ENCODE results near the gene HDDC3. TPM values are rescaled to one million over a fixed set of nuclear protein-coding genes. Genes with fewer than 3 reads are reported as not detected.
A peak's percentile ranks its signal among the peaks of the same experiment; 100 is the strongest.

The HDDC3 gene, protein sequence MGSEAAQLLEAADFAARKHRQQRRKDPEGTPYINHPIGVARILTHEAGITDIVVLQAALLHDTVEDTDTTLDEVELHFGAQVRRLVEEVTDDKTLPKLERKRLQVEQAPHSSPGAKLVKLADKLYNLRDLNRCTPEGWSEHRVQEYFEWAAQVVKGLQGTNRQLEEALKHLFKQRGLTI
- total RNA-seq, result 1 to 10 TPM; 7.3 to 7.7 TPM
- polyA plus RNA-seq, result 10 to 100 TPM in 1 of 2 donors, 1 to 10 TPM in 1; 6.5 to 15.3 TPM
- long read RNA-seq, donor 1, transcript HDDC3-202 (4 exons, 1,880 nt), result major isoform, 8 of 19 reads
- long read RNA-seq, donor 1, partial matches to known transcripts, result 5 of 19 reads
- long read RNA-seq, donor 1, other reads (novel, unspliced or antisense), result 5 of 19 reads
- long read RNA-seq, donor 2, partial matches to known transcripts, result 1 of 3 reads
- long read RNA-seq, donor 2, other reads (novel, unspliced or antisense), result 0 of 3 reads

DNA sequence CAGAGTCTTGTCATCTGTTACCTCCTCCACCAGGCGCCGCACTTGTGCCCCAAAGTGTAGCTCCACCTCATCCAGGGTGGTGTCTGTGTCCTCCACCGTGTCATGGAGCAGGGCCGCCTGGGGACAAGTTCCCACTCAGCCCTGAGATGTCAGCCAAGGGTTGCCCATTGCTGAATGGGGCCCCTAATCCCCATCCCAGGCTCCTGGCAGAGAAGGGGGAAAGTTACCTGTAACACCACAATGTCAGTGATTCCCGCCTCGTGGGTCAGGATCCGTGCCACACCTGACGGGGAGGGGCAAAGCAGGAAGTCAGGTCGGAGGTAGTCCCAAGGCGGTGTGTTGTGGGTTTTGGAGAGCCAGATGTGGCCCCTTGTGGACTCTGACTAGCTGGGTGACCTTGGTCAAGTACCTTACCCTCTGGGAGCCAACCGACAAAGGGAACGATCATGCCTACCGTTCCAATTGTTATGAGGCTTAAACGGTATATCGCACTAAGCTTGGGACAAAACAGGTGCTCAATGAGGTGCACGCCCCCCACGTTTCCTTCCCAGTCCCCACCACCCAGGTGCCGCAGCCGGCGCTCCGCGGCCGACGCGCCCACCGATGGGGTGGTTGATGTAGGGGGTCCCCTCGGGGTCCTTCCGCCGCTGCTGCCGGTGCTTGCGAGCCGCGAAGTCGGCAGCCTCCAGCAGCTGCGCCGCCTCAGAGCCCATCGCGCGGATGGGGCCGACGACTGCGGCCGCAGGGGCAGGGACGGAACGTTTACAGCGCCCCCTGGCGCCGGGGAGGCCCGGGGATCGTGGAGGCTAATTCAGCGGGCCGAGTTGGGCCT, at the start of gene HDDC3:
TSS of gene HDDC3 (minus strand) at position 722 of the 832 bp plus-strand sequence. CDS start at position 713, 9 bp downstream.
- Histone ChIP-seq H3K4me3 (ENCODE audit: low read length in 2 of 2) (peak within 1 kb of the TSS; percentile 42 to 60), H3K27ac (ENCODE audit: low read depth in 1 of 2, low read length in 2 of 2) (peak within 1 kb of the TSS in 1 of 2 donors; percentile 55), H3K36me3 (ENCODE audit: control insufficient read depth in 1 of 2, insufficient read depth in 2 of 2, low read length in 1 of 2) (no peaks in the 10 kb centered on the region), H3K4me1 (ENCODE audit: control insufficient read depth in 1 of 2, insufficient read depth in 2 of 2, low read length in 2 of 2) (peaks cover 0 to 6% of the 10 kb centered on the region in 2 donors), H3K27me3 (ENCODE audit: control insufficient read depth in 1 of 2, insufficient read depth in 2 of 2, low read length in 1 of 2) (no peaks in the 10 kb centered on the region), H3K9me3 (ENCODE audit: control insufficient read depth, low read length) (no peaks in the 10 kb centered on the region)
- intact Hi-C loops (cut with DNase I), result loop anchor here in 1 of 2 donors (2.0 kb wide), 1 partner anchor 29 kb away; the partner anchor contains the start of gene MAN2A2
- 1% methylated on average over 52 of the region's 52 CpGs for WGBS, 2 donors
- peak; percentile 94 to 98 for DNase-seq
- ATAC-seq (ENCODE audit: low FRiP score), result peak; percentile 83

DNA sequence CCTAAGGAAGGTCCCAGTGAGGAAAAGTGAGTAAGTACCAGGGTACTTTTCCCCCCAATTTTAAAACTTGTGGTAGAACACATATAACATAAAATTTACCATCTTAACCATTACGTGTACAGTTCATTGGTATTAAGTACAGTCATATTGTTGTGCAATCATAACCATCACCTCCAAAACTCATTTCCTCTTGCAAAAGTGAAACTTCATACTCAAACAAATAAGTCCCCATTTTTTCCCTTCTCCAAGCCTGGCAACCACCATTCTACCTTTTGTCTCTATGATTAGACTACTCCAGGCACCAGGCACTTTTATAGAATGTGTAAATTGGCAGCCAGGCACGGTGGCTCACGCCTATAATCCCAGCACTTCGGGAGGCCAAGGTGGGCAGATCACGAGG, 49.8 kb upstream of the HDDC3 start:
- no peaks in the 10 kb centered on the region for H3K27me3 ChIP-seq (ENCODE audit: control insufficient read depth in 1 of 2, insufficient read depth in 2 of 2, low read length in 1 of 2)
- no peak for ATAC-seq (ENCODE audit: low FRiP score)
- intact Hi-C loops (cut with DNase I), result no loop called here
- no peak for DNase-seq
- no peaks in the 10 kb centered on the region for H3K9me3 ChIP-seq (ENCODE audit: control insufficient read depth, low read length)
- H3K4me1 ChIP-seq (ENCODE audit: control insufficient read depth in 1 of 2, insufficient read depth in 2 of 2, low read length in 2 of 2), result no peaks in the 10 kb centered on the region
- H3K4me3 ChIP-seq (ENCODE audit: low read length in 2 of 2), result no peak overlapping the region
- H3K27ac ChIP-seq (ENCODE audit: low read depth in 1 of 2, low read length in 2 of 2), result no peak overlapping the region
- peaks cover 0 to 10% of the 10 kb centered on the region in 2 donors for H3K36me3 ChIP-seq (ENCODE audit: control insufficient read depth in 1 of 2, insufficient read depth in 2 of 2, low read length in 1 of 2)
- WGBS, 2 donors, result 95 to 97% methylated on average over 5 of the region's 5 CpGs

DNA sequence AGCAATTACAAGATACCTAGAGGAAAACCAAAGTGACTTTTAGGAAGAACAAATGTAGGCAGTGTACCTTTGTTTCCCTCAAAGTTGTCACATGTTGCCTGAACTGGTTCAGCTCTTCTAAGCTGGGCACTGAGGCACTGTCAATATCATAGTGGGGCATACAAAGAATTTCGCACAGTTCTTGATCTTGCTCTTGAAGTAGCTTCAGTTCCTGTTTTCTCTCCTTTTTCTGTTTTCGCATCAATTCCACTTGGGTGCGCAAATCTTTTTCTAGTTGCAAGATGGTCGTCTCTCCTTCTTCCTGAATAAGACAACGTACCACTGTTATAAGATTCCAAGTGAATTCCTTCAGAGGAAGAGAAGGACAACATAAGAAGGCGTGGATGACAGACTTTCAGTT, 49.3 kb upstream of the HDDC3 start:
- no peaks in the 10 kb centered on the region for H3K9me3 ChIP-seq (ENCODE audit: control insufficient read depth, low read length)
- DNase-seq, result no peak
- 93 to 95% methylated on average over 6 of the region's 6 CpGs for WGBS, 2 donors
- intact Hi-C loops (cut with DNase I), result no loop called here
- H3K4me3 ChIP-seq (ENCODE audit: low read length in 2 of 2), result no peak overlapping the region
- H3K4me1 ChIP-seq (ENCODE audit: control insufficient read depth in 1 of 2, insufficient read depth in 2 of 2, low read length in 2 of 2), result no peaks in the 10 kb centered on the region
- ATAC-seq (ENCODE audit: low FRiP score), result no peak
- H3K27ac ChIP-seq (ENCODE audit: low read depth in 1 of 2, low read length in 2 of 2), result no peak overlapping the region
- peaks cover 0 to 10% of the 10 kb centered on the region in 2 donors for H3K36me3 ChIP-seq (ENCODE audit: control insufficient read depth in 1 of 2, insufficient read depth in 2 of 2, low read length in 1 of 2)
- H3K27me3 ChIP-seq (ENCODE audit: control insufficient read depth in 1 of 2, insufficient read depth in 2 of 2, low read length in 1 of 2), result no peaks in the 10 kb centered on the region

DNA sequence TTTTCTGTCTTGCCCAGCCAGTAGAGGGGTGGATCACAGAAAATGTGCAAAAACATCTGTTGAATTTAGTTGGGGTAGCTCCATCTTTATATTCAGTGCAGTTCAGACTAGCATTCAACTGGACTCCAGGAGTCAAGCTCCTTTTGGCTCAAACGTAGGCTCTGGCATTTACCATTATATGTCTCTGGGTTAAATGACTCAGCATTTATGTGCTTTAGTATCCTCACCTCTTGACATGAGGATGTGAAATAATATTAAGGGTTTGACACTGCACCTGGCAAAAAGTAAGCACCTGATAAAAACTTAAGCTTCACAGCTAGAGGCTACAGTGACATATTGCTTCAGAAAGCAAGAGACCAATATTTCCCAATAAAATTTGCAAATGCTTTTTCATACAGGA, 47.2 kb upstream of the HDDC3 start:
- no peak for ATAC-seq (ENCODE audit: low FRiP score)
- Histone ChIP-seq H3K27ac (ENCODE audit: low read depth in 1 of 2, low read length in 2 of 2) (no peak overlapping the region), H3K4me1 (ENCODE audit: control insufficient read depth in 1 of 2, insufficient read depth in 2 of 2, low read length in 2 of 2) (no peaks in the 10 kb centered on the region), H3K9me3 (ENCODE audit: control insufficient read depth, low read length) (no peaks in the 10 kb centered on the region), H3K27me3 (ENCODE audit: control insufficient read depth in 1 of 2, insufficient read depth in 2 of 2, low read length in 1 of 2) (no peaks in the 10 kb centered on the region), H3K36me3 (ENCODE audit: control insufficient read depth in 1 of 2, insufficient read depth in 2 of 2, low read length in 1 of 2) (peaks cover 0 to 10% of the 10 kb centered on the region in 2 donors), H3K4me3 (ENCODE audit: low read length in 2 of 2) (no peak overlapping the region)
- DNase-seq, result no peak
- 37 to 46% methylated on average over 1 of the region's 1 CpG for WGBS, 2 donors
- intact Hi-C loops (cut with DNase I), result no loop called here

DNA sequence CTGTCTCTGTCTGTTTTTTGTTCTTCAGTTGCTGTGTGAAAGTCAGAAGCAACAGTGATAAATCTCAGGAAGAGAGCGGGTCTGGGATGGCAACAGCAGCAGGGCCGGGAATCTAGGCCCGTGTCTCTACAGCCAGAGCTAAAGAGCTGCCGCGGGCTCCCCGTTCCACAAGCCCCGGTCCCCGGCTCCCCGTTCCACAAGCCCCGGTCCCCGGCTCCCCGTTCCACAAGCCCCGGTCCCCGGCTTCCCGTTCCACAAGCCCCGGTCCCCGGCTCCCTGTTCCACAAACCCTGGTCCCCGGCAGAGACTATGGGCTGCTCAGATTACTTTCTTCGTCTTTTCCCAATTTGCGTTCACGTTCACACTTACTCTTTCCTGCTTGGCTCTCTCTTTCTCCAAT, 41.9 kb upstream of the HDDC3 start:
- DNase-seq, result no peak
- Histone ChIP-seq H3K36me3 (ENCODE audit: control insufficient read depth in 1 of 2, insufficient read depth in 2 of 2, low read length in 1 of 2) (no peaks in the 10 kb centered on the region), H3K9me3 (ENCODE audit: control insufficient read depth, low read length) (no peaks in the 10 kb centered on the region), H3K27ac (ENCODE audit: low read depth in 1 of 2, low read length in 2 of 2) (no peak overlapping the region), H3K4me3 (ENCODE audit: low read length in 2 of 2) (no peak overlapping the region), H3K27me3 (ENCODE audit: control insufficient read depth in 1 of 2, insufficient read depth in 2 of 2, low read length in 1 of 2) (no peaks in the 10 kb centered on the region), H3K4me1 (ENCODE audit: control insufficient read depth in 1 of 2, insufficient read depth in 2 of 2, low read length in 2 of 2) (no peaks in the 10 kb centered on the region)
- intact Hi-C loops (cut with DNase I), result no loop called here
- 93 to 95% methylated on average over 21 of the region's 21 CpGs for WGBS, 2 donors
- ATAC-seq (ENCODE audit: low FRiP score), result no peak

DNA sequence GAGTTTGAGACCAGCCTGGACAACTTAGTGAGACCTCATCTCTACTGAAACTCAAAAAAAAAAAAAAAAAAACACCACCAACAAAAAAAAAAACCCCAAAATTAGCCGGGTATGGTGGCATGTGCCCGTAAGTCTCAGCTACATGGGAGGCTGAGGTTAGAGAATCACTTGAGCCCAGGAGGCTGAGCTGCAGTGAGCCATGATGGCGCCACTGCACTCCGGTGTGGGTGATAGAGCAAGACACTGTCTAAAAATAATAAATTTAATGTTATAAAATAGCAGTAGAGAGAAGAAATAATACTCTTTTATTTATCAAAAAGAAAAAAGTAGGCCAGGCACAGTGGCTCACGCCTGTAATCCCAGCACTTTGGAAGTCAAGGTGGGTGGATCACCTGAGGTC, 39.8 kb upstream of the HDDC3 start:
- H3K9me3 ChIP-seq (ENCODE audit: control insufficient read depth, low read length), result no peaks in the 10 kb centered on the region
- H3K36me3 ChIP-seq (ENCODE audit: control insufficient read depth in 1 of 2, insufficient read depth in 2 of 2, low read length in 1 of 2), result peaks cover 0 to 2% of the 10 kb centered on the region in 2 donors
- H3K27ac ChIP-seq (ENCODE audit: low read depth in 1 of 2, low read length in 2 of 2), result no peak overlapping the region
- no peaks in the 10 kb centered on the region for H3K27me3 ChIP-seq (ENCODE audit: control insufficient read depth in 1 of 2, insufficient read depth in 2 of 2, low read length in 1 of 2)
- intact Hi-C loops (cut with DNase I), result no loop called here
- H3K4me3 ChIP-seq (ENCODE audit: low read length in 2 of 2), result no peak overlapping the region
- no peak for DNase-seq
- no peaks in the 10 kb centered on the region for H3K4me1 ChIP-seq (ENCODE audit: control insufficient read depth in 1 of 2, insufficient read depth in 2 of 2, low read length in 2 of 2)
- no peak for ATAC-seq (ENCODE audit: low FRiP score)
- WGBS, 2 donors, result 94 to 95% methylated on average over 5 of the region's 5 CpGs

DNA sequence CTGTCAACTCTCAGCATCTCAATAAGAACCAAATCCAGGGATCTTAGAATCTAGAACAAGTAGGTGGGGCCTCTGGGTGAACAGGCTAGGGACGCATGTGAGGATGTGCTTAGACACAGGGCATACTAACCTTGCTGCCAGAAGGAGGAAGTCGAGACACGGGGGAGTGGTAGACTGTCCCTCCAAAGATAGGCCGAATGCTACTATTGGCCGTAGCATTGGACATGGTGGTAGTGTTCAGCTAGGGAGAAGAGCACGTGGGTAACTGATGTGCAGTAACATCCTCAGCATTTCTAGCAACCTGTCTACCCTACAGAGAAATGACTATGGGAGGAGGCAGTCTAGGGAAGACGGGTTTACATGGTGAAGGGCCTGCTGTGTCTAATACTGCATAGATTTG, 37.9 kb upstream of the HDDC3 start:
- intact Hi-C loops (cut with DNase I), result no loop called here
- no peak overlapping the region for H3K4me3 ChIP-seq (ENCODE audit: low read length in 2 of 2)
- H3K36me3 ChIP-seq (ENCODE audit: control insufficient read depth in 1 of 2, insufficient read depth in 2 of 2, low read length in 1 of 2), result peaks cover 4 to 7% of the 10 kb centered on the region in 2 donors
- H3K27ac ChIP-seq (ENCODE audit: low read depth in 1 of 2, low read length in 2 of 2), result no peak overlapping the region
- no peak for DNase-seq
- H3K9me3 ChIP-seq (ENCODE audit: control insufficient read depth, low read length), result no peaks in the 10 kb centered on the region
- no peaks in the 10 kb centered on the region for H3K27me3 ChIP-seq (ENCODE audit: control insufficient read depth in 1 of 2, insufficient read depth in 2 of 2, low read length in 1 of 2)
- ATAC-seq (ENCODE audit: low FRiP score), result no peak
- 94 to 95% methylated on average over 7 of the region's 7 CpGs for WGBS, 2 donors
- no peaks in the 10 kb centered on the region for H3K4me1 ChIP-seq (ENCODE audit: control insufficient read depth in 1 of 2, insufficient read depth in 2 of 2, low read length in 2 of 2)

DNA sequence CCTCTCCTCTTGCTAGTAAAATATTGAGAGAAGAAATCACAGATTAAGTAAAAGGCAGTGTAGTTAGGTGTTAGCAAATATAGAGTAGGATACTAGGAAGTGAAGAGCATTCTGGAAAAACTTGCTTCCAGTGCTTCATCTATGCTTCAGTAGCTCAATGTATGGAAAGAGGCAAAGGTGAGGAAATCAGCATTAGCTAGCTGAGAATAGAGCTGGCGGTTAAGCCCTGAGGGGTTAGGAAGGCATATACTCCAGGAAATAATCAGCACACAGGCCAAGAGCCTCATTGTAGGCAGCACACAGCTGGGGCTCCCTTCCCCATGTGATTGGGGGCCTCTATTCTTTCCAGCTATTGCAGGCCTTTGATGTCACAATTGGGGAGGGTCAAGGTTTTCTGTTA, 36.1 kb upstream of the HDDC3 start:
- intact Hi-C loops (cut with DNase I), result loop anchor here in 1 of 2 donors (10.0 kb wide), 1 partner anchor 306 kb away; no protein-coding TSS in a partner anchor
- Histone ChIP-seq H3K9me3 (ENCODE audit: control insufficient read depth, low read length) (no peaks in the 10 kb centered on the region), H3K4me3 (ENCODE audit: low read length in 2 of 2) (no peak overlapping the region), H3K4me1 (ENCODE audit: control insufficient read depth in 1 of 2, insufficient read depth in 2 of 2, low read length in 2 of 2) (no peaks in the 10 kb centered on the region), H3K27ac (ENCODE audit: low read depth in 1 of 2, low read length in 2 of 2) (no peak overlapping the region), H3K36me3 (ENCODE audit: control insufficient read depth in 1 of 2, insufficient read depth in 2 of 2, low read length in 1 of 2) (peaks cover 4 to 7% of the 10 kb centered on the region in 2 donors), H3K27me3 (ENCODE audit: control insufficient read depth in 1 of 2, insufficient read depth in 2 of 2, low read length in 1 of 2) (no peaks in the 10 kb centered on the region)
- ATAC-seq (ENCODE audit: low FRiP score) (no peak), DNase-seq (no peak)
- 95 to 99% methylated on average over 1 of the region's 1 CpG for WGBS, 2 donors
